NCI-H524 (cell line): Measurements from ENCODE around the gene STPG4.
"Not testable (repeated sequence)": the region's sequence is repeated elsewhere in the genome, so short reads cannot be mapped to it uniquely, and the experiment has no call there.

ENCODE experiments used
- DNase-seq, 2 experiments: peaks; one replicate each; lab custom pipeline; 2025; lab: John Stamatoyannopoulos, UW

The STPG4 gene

DNA sequence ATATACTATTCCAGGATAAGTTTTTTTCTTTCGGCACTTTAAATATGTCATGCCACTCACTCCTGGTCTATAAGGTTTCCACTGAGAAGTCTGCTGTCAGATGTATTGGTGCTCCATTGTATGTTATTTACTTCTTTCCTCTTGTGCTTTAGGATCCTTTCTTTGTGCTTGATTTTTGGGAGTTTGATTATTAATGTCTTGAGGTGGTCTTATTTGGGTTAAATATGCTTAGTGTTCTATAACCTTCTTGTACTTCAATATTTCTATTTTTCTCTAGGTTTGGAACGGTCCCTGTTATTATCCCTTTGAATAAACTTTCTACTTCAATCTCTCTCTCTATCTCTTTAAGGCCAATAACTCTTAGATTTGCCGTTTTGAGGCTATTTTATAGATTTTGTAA, 28.3 kb downstream of the STPG4 start:
- no peak for DNase-seq

DNA sequence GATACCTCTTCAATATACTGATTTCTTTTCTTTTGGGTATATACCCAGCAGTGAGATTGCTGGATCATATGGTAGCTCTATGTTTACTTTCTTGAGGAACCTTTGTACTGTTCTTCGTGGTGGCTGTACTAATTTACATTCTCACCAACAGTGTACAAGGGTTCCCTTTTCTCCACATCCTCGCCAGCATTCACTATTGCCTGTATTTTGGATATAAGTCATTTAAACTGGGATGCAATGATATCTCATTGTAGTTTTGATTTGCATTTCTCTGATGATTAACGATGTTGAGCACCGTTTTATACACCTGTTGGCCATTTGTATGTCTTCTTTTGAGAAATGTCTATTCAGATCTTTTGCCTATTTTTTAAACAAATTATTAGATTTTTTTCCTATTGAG, 30.4 kb downstream of the STPG4 start:
- DNase-seq: not testable (repeated sequence)

DNA sequence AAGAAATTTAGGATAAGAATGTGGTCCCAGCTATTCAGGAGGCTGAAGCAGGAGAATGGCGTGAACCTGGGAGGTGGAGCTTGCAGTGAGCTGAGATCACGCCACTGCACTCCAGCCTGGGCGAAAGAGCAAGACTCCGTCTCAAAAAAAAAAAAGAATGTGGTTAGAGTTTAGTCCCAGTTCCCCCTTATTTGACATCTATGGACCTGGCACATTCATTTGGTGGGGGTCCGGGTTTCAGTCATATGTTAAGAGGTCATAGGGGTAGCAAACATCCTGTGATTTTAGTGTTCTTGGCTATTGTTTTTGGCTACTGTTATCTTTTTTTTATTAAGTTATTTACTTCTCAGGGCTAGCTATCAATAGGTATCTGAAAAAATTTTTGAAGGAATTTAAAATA, 34.7 kb downstream of the STPG4 start:
- DNase-seq: not testable (repeated sequence)

DNA sequence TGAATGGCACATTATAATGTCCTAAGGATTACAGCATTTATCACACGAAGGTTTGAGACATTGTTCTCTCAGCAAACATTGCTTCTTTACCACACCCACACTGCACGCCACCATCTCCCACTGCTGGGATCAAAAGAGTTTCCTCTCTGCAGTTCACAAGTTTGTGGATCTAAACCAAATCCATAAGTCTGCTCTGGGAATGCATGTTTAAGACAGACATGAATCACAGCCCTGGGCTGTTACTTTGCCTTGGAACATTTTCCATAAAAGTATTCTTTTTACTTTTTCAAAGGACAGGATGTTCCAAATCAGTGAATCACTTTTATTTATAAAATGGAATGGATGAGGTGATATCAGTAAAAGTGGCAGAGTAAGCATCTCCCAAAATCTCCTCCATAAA, 36.1 kb downstream of the STPG4 start:
- DNase-seq: no peak

DNA sequence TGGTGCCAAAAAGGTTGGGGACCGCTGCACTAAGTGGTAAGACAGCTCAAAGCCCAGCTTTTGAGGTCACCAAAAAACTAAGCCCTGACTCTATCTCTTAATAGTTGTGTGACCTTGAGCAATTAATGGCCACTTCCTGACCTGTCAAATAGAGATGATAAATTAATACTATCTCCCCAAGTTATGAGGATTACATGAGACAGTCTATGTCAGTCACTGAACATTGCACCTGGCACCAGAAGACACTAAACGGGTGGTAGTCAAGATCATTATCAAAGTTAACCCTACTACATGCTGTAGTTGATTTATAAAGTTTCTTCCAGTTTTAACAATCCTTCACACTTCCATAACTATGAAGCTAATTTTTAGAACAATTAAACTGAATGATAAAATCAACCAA, 36.5 kb downstream of the STPG4 start:
- DNase-seq: no peak

DNA sequence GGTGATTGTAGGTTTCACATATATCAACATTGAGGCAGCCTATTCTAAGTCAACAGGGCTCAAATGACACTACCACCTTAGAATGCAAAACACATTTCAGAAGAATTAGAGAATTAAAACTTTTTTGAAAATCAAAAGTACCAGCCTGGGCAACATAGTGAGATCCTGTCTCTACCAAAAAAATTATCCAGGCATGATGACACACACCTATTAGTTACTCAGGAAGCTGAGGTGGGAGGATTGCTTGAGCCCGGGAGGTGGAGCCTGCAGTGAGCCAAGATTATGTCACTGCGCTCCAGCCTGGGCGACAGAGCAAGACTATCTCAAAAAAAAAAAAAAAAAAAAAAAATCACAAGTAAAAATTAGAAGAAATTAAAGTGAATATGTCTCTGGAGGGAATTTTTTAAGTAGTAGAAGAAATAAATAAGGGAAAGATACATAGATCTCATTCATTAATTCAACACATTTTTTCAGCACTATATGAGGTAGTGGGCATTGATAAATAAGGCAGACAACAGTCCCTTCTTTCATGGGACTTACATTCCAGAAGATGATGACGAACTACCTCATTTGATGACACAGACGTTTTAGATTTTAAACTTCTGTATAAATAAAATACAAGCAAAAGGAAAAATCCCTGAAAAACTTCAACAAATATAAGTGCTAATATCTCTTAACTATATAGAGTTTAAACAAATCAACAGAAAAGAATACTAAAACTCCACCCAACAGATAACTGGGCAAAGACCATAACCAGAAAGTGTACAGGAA, 42.3 kb downstream of the STPG4 start:
- DNase-seq: no peak

DNA sequence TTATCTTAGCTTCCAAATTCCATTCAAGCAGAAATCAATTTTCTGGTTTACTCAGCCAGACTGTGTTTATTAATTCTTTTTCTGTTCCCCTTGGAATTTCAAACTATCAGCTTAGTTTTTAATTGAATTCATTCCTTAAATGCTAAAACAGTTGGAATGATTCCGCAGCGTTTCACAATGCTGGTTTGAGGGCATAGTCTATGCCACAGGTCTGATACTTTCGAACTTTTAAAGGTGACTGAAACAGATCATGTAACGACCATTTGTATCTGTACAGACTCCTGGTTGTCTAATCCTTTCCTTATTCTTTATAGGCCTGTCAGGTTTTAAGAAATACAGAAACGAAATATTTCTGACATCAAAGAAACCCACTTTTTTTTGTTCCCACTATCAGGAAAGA, 45.4 kb downstream of the STPG4 start:
- no peak for DNase-seq

DNA sequence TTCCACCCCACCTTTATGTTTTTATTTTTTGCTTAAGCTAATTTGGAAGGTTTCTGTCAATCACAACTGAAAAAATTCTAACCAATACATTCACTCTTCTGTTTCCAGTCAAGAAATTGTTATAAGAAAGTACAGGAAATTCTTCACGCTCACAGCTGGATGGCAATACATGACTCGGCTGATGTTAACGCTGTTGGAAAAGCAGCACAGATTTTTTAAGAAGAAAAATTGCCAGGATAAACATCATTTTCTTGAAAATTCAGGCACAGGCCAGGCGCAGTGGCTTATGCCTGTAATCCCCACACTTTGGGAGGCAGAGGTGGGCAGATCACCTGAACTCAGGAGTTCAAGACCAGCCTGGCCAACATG, 46.1 kb downstream of the STPG4 start:
- no peak for DNase-seq

DNA sequence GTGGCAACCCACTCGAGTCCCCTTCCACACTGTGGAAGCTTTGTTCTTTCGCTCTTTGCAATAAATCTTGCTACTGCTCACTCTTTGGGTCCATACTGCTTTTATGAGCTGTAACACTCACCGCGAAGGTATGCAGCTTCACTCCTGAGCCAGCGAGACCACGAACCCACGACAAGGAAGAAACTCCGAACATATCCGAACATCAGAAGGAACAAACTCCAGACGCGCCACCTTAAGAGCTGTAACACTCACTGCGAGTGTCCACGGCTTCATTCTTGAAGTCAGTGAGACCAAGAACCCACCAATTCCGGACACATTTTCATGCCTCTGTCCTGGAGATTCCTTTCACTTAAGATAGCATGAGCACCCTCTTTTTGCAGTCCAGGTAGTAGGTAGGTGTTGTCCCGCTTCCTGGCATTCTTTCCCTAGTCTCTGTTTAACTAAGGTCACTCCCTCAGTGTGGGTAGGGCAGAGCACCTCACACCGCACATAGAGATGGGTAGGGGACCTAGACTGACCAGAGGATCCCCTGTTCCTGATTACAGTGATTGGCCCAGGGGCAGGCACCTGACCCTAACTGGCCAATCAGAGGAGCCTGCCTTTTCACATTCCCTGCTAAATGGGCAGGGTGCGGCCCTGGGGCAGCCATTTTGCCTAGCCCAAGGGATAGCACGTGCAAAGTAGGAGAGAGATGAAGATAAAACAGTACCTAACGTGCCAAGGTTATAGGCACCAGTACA, 46.7 kb downstream of the STPG4 start:
- not testable (repeated sequence) for DNase-seq

DNA sequence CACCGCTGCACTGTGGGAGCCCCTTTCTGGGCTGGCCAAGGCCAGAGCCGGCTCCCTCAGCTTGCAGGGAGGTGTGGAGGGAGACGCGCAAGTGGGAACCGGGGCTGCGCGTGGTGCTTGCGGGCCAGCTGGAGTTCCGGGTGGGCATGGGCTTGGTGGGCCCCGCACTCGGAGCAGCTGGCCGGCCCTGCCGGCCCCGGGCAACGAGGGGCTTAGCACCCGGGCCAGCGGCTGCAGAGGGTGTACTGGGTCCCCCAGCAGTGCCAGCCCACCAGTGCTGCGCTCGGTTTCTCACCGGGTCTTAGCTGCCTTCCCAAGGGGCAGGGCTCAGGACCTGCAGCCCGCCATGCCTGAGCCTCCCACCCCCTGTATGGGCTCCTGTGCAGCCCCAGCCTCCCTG, 47.9 kb downstream of the STPG4 start:
- not testable (repeated sequence) for DNase-seq

DNA sequence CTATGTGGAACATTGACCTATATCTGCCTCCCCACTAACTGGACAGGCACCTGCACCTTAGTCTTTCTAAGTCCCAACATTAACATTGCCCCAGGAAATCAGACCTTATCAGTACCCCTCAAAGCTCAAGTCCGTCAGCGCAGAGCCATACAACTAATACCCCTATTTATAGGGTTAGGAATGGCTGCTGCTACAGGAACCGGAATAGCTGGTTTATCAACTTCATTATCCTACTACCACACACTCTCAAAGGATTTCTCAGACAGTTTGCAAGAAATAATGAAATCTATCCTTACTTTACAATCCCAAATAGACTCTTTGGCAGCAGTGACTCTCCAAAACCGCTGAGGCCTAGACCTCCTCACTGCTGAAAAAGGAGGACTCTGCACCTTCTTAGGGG, 48.9 kb downstream of the STPG4 start:
- DNase-seq: not testable (repeated sequence)

DNA sequence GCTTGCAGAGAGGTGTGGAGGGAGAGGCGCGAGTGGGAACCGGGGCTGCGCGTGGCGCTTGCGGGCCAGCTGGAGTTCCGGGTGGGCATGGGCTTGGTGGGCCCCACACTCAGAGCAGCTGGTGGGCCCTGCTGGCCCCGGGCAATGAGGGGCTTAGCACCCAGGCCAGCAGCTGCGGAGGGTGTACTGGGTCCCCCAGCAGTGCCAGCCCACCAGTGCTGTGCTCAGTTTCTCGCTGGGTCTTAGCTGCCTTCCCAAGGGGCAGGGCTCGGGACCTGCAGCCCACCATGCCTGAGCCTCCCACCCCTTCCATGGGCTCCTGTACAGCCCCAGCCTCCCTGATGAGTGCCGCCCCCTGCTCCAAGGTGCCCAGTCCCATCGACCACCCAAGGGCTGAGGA, 55.4 kb downstream of the STPG4 start:
- not testable (repeated sequence) for DNase-seq

DNA sequence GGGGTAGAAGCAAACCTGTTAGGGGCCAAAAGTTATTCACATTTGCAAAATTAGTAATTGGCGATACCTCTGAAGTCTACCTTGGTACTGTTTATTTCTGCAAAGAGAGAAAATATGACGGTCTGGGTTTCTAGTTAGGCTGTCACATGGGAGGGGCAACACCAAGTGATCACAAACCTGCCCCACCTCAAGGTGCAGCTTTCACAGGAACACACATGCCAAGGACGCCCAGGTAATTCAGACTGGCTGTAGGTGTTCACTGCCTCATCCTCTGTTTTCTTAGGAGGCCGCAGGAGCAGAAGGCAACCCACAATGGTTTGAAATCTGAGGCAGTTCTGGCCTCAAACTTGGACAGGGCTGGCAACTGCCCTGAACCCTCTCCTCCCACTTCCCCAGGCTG, 56.2 kb downstream of the STPG4 start:
- no peak for DNase-seq

DNA sequence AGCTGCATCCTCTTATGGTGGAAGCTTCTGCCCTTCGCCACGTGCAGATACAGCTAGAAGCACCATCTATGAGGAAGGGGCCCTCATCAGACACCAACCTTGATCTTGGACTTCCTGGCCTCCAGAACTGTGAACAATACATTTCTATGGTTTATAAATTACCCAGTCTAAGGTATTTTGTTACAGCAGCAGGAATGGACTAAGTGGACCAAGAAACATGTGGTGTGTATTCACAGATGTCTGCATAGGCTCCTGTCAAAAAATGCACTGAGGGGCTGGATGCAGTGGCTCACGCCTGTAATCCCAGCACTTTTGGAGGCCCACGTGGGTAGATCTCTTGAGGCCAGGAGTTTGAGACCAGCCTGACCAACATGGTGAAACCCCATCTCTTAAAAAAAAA, 57.5 kb downstream of the STPG4 start:
- DNase-seq: no peak

DNA sequence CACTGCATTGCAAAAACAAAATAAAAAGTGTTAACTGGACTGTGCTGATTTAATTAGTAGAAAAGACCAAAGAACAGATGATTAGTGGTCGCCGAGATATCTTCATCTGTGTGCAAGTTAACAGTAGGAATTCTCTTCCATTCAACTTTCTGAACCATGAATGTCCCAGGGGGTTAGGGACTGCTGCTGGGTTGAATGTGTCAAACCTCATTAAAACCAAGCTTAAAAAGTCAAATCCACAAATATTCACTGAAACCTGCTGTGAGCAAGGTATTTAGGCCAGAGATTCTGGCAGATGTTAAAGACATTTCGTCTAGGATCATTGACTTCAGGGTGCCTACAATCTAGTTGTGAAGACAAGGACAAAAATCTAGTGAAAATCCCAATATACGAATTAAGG, 58.7 kb downstream of the STPG4 start:
- DNase-seq: no peak

DNA sequence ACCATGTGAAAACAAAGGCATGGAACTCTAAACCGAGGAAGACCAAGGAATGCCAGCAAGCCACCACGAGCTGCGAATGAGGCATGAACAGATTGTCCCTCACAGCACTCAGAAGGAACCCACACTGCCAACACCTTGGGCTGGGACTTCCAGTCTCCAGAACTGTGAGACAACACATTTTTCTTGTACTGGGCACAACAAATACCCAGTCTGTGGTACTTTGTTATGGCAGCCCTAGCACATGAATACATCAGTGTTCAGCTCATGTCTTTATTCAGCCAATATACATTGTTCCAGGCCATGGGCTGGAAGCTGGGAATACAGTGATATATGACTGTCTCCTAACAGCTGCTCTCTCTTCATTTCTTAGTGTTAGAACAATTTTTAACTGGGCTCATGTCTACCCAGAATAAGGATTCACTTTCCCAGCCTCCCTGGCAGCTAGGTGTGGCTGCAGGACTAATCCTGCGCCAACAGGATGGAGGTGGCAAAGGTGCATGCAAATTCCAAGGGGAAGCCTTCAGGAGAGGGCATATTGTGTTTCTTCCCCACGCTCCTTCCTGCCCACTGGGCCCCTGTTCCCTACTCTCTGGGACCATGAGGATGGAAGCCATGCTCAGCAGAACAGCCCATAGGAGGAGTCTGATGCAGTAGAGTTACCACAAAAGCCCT, 59.6 kb downstream of the STPG4 start:
- DNase-seq: no peak

DNA sequence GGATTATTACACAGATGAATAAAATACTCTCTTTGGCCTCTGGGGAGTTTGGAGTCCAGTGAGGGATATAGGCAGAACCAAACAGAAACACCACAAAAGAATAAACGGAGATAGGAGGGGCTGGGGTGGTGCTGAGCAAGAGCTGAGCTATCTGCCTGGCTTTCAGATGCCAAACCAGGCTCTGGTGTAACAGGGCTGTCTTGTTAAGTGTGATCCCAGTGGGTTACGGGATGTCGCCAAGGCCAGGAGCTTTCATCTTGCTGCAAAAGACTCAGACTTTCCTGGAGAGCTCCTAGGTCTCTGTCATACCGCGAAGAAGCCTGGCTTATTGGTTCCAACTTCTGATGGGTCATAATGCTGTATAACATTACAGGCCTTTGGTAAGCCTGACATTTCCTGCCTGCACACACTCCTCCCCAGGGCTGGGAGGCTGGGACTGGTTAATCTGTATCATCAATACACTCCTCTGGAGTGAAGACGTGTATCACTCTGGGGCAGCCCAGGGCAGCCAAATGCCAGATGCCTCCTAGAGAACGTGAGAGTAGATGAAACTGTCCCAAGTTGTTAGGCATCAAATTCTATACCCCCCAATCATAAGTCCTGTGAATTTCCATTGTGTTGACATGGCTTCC, 60.5 kb downstream of the STPG4 start:
- DNase-seq: no peak

DNA sequence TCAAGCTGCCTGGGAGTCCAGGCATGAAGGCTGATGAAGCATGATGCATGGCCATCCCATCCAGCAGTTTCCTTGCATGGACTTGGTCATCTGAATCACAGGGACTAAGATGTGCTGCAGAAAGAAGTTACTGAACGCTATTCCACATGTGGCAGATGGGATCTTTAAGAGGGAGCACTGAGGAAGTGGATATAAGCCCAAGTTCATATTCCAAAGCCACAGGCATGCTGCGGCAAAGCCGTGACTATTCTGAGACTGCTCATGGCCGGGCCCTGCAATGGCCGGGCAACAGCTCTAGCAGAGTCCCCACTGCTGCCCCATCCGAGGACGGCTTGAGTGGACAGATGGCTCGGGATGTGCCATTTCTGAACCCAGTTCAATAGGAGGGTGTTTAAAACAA, 61.5 kb downstream of the STPG4 start:
- peak; percentile 56 to 87 for DNase-seq

DNA sequence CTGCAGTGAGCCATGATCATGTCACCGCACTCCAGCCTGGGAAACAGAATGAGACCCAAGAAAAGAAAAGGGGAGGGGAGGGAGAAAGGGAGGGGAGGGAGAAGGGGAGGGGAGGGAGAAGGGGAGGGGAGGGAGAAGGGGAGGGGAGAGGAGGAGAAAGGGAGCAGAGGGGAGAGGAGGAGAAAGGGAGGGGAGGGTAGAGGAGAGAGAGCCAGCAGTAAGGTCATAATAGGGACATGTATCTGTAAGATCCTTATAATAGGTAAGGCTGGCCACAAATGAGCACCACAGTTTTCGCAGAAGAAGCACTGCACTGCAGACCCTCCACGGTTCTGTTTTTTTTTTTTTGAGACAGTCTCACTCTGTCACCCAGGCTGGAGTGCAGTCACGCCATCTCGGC, 62.6 kb downstream of the STPG4 start:
- no peak for DNase-seq

DNA sequence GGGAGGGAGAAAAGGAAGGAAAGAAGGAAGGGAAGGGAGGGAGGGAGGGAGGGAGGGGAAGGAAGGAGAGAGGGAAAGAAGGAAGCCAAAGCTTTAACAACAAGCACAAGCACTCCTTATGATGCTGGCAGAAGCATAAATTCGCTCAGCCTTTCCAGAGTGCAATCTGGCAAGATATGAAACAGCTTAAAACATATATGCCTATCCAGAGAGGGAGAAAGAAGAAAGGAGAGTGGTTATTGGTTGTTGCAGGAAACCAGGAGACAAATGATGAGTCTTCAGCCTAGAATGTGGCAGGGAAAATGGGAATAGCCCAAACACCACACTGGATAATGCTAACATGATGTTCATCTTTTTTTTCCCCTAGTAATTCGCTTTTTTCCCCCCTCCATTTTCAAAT, 64.0 kb downstream of the STPG4 start:
- peak in 1 of 2 experiments; percentile 26 for DNase-seq

DNA sequence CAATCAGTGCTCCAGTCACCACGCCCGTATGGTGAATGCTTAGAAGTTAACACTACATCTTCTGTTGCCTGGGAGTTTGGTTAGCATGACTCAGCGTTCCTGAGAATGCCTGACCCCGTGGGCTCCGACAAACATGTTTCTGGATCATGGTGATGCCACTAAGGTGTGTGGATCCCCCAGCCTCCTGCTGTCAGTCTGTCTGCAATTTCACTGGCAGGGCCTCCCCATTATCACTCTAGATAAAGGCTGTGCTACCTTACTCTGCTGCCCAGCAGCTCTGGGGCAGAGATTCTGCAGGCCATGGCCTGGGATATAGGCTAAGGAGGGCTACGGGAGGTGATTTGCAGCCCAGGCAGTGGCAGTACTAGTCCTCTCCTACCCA, 66.0 kb downstream of the STPG4 start:
- DNase-seq: no peak

DNA sequence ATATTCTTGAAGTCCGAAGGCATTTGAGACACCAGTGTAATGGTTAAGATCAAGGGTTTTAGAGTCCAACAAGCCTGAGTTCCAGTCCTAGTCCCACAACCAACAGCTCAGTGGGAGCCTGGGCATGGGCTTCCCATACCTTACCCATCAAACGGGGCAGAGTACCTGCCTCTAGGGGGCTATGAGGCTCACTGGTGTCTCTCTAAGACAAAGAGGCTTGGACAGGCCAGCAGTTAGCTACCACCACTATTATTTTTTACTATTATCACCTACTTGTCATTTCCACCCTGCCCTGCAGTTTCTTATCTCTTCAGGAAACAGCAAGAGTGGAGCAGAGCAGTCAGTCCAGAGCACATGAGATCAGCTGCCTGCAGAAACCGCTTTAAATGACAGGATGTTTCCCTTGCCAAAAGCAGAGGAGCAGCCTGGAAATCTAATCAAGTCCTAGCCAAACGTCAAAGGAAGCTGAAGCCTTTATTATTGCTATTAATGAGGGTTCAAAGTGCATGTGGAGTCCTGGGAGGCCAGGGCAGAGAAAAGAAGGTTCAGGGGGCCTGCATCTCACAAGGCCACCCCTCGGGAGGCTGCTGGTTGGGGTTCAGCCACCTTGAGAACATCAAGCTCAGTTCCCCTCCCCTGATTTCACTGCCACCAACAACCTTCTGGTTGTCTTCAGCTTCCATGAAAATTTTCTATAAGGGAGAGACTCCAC, 66.6 kb downstream of the STPG4 start:
- no peak for DNase-seq
